Measurements from ENCODE around the gene CDC16. TPM values are rescaled to one million over a fixed set of nuclear protein-coding genes. Genes with fewer than 3 reads are reported as not detected.
"Not testable (repeated sequence)": the region's sequence is repeated elsewhere in the genome, so short reads cannot be mapped to it uniquely, and the experiment has no call there.

Gene CDC16, protein sequence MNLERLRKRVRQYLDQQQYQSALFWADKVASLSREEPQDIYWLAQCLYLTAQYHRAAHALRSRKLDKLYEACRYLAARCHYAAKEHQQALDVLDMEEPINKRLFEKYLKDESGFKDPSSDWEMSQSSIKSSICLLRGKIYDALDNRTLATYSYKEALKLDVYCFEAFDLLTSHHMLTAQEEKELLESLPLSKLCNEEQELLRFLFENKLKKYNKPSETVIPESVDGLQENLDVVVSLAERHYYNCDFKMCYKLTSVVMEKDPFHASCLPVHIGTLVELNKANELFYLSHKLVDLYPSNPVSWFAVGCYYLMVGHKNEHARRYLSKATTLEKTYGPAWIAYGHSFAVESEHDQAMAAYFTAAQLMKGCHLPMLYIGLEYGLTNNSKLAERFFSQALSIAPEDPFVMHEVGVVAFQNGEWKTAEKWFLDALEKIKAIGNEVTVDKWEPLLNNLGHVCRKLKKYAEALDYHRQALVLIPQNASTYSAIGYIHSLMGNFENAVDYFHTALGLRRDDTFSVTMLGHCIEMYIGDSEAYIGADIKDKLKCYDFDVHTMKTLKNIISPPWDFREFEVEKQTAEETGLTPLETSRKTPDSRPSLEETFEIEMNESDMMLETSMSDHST
- total RNA-seq (45.5 TPM), polyA plus RNA-seq (125 TPM)
- long read RNA-seq, donor 1: 0 reads
- long read RNA-seq, donor 2: 0 reads
- long read RNA-seq, donor 3, transcript CDC16-210 (6 exons, 1,003 nt): major isoform, 7 of 36 reads
- long read RNA-seq, donor 3, partial matches to known transcripts: 22 of 36 reads
- long read RNA-seq, donor 3, other reads (novel, unspliced or antisense): 0 of 36 reads
- long read RNA-seq, donor 4, partial matches to known transcripts: 0 of 7 reads
- long read RNA-seq, donor 4, other reads (novel, unspliced or antisense): 0 of 7 reads
- long read RNA-seq, donor 5, transcript CDC16-210 (6 exons, 1,003 nt): major isoform, 7 of 13 reads
- long read RNA-seq, donor 5, transcript CDC16-203 (18 exons, 2,203 nt): minor isoform, 6 of 13 reads
- long read RNA-seq, donor 5, partial matches to known transcripts: 0 of 13 reads
- long read RNA-seq, donor 5, other reads (novel, unspliced or antisense): 0 of 13 reads
- long read RNA-seq, donor 6, partial matches to known transcripts: 0 of 10 reads
- long read RNA-seq, donor 6, other reads (novel, unspliced or antisense): 0 of 10 reads
- long read RNA-seq, donor 7, partial matches to known transcripts: 6 of 12 reads
- long read RNA-seq, donor 7, other reads (novel, unspliced or antisense): 0 of 12 reads
- long read RNA-seq, donor 8, partial matches to known transcripts: 0 of 7 reads
- long read RNA-seq, donor 8, other reads (novel, unspliced or antisense): 0 of 7 reads
- long read RNA-seq, donor 9, transcript CDC16-210 (6 exons, 1,003 nt): major isoform, 5 of 17 reads
- long read RNA-seq, donor 9, partial matches to known transcripts: 5 of 17 reads
- long read RNA-seq, donor 9, other reads (novel, unspliced or antisense): 0 of 17 reads
- long read RNA-seq, donor 10, partial matches to known transcripts: 0 of 5 reads
- long read RNA-seq, donor 10, other reads (novel, unspliced or antisense): 0 of 5 reads

DNA sequence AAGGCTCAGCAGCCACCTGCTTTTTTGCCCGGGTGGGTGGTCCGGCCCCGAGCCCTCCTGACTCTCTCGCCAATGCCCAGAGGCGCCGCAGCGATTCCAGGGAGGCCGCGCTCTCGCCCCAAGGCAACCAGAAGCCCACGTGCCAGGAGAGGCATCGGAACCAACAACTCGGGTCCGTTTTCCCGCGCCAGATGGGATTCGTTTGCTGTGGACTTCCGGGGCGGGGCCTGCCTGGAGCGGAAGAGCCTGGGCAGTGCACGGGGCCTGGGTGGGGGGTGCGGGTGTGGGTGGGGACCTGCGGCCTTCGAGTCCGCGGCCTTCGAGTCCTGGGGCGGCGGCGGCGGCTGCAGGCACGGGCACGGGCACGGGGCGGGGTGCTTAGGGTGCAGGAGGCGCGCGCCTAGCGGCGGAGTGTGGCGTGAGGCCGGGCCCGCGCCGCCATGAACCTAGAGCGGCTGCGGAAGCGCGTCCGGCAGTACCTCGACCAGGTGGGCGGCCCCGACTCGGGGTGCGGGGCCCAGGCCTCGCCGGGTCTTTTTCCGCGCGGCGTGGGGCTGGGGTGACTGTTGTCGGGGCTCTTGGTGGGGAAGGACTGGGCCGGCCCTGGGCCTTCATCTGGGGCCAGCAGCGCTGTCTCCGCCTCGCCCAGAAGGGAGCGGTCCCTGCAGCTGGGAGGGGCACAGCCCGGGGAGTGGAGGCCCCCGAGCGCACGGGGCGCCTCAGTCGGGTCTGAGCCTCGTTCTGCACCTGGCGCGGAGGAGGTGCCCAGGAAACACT, at the start of gene CDC16:
Gene CDC16 (plus strand): TSS at position 253 of the 777 bp plus-strand sequence. CDS start 188 bp downstream, at position 441.
- DNase-seq (ENCODE audit: low read depth in 6 of 9, low spot score in 9 of 9): peak in 8 of 9 donors; percentile 65 to 92 (median 76)
- Histone ChIP-seq H3K27ac (ENCODE audit: low read depth in 1 of 2, low read length in 1 of 2) (peak within 1 kb of the TSS; percentile 70 to 82), H3K4me3 (ENCODE audit: low read length in 2 of 2) (peak within 1 kb of the TSS; percentile 78 to 95), H3K27me3 (ENCODE audit: control insufficient read depth in 2 of 2, insufficient read depth in 1 of 2, low read length in 1 of 2) (peaks cover 0 to 12% of the 10 kb centered on the region in 2 donors), H3K9me3 (ENCODE audit: control insufficient read depth in 2 of 2, insufficient read depth in 1 of 2, low read length in 1 of 2) (no peaks in the 10 kb centered on the region), H3K36me3 (ENCODE audit: control insufficient read depth in 2 of 2, insufficient read depth in 2 of 2, low read length in 1 of 2) (peaks cover 25 to 31% of the 10 kb centered on the region in 2 donors), H3K4me1 (ENCODE audit: control insufficient read depth in 2 of 2, insufficient read depth in 2 of 2, low read length in 2 of 2) (peaks cover 5 to 11% of the 10 kb centered on the region in 2 donors)
- 2% methylated on average over 76 of the region's 76 CpGs for WGBS

DNA sequence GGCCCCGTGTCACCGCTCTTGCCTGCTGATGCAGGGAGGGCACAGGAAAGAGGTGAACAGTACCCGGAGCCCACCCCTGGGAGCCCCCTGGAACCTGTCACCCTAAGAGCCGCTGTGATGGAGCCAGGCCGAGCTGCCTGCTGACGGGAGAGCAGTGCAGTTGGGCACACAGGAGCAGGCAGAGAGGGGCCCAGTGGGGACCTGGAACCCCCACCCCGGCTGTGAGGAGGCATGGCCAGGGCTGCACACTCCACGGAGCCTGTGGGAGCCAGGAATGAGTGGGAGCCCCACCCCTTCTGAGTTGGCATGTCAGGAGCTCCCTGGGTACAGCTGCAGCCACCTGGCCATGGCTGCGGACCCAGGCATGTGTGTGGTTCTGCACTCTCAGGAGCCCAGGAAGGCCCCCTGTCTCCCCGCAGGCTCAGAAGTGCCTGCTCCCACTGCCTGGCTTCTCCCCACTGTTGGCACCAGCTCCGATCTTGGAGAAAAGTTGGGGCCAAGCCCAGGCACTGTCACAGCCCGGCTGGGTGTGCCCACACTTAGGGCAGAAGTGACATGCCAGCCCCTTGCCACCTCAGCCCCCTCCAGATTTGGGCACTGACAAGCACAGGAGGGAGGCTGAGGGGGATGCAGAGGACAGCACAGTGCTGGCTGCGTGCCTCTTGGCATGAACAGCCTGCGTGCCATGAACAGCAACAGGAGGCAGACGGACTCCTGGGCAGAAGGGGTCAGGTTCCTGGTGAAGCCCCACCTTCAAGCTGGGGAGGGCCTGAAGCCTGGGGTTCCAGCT, 49.3 kb upstream of the CDC16 start:
- Histone ChIP-seq H3K4me3 (ENCODE audit: low read length in 2 of 2) (no peak overlapping the region), H3K27me3 (ENCODE audit: control insufficient read depth in 2 of 2, insufficient read depth in 1 of 2, low read length in 1 of 2) (no peaks in the 10 kb centered on the region), H3K27ac (ENCODE audit: low read depth in 1 of 2, low read length in 1 of 2) (no peak overlapping the region), H3K36me3 (ENCODE audit: control insufficient read depth in 2 of 2, insufficient read depth in 2 of 2, low read length in 1 of 2) (no peaks in the 10 kb centered on the region), H3K9me3 (ENCODE audit: control insufficient read depth in 2 of 2, insufficient read depth in 1 of 2, low read length in 1 of 2) (peaks cover 4 to 21% of the 10 kb centered on the region in 2 donors), H3K4me1 (ENCODE audit: control insufficient read depth in 2 of 2, insufficient read depth in 2 of 2, low read length in 2 of 2) (no peaks in the 10 kb centered on the region)
- WGBS: 98% methylated on average over 15 of the region's 15 CpGs
- DNase-seq (ENCODE audit: low read depth in 6 of 9, low spot score in 9 of 9): no peak

DNA sequence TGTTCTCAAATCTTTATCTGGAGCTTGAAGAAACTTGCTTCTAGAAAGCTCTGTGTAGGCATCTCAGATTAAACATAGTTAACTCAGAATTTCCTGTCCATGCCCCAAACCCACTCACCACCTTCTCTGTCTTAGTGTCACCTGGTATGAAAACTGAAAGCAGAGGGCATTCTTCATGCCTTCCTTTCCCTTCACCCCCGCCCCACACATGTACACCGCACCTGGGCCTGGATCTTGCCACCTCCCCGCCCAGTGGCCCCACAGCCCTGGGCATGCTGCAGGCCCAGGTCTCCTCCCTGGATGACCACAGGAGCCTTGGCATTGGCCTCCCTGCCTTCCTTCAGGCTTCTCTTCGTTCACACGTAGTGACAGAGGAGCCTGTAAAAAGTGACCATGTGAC, 39.8 kb upstream of the CDC16 start:
- Histone ChIP-seq H3K27me3 (ENCODE audit: control insufficient read depth in 2 of 2, insufficient read depth in 1 of 2, low read length in 1 of 2) (peaks cover 0 to 2% of the 10 kb centered on the region in 2 donors), H3K9me3 (ENCODE audit: control insufficient read depth in 2 of 2, insufficient read depth in 1 of 2, low read length in 1 of 2) (peaks cover 4 to 10% of the 10 kb centered on the region in 2 donors), H3K4me1 (ENCODE audit: control insufficient read depth in 2 of 2, insufficient read depth in 2 of 2, low read length in 2 of 2) (peaks cover 0 to 4% of the 10 kb centered on the region in 2 donors), H3K4me3 (ENCODE audit: low read length in 2 of 2) (no peak overlapping the region), H3K36me3 (ENCODE audit: control insufficient read depth in 2 of 2, insufficient read depth in 2 of 2, low read length in 1 of 2) (no peaks in the 10 kb centered on the region), H3K27ac (ENCODE audit: low read depth in 1 of 2, low read length in 1 of 2) (no peak overlapping the region)
- 94% methylated on average over 5 of the region's 5 CpGs for WGBS
- DNase-seq (ENCODE audit: low read depth in 6 of 9, low spot score in 9 of 9): peak in 1 of 9 donors; percentile 39

DNA sequence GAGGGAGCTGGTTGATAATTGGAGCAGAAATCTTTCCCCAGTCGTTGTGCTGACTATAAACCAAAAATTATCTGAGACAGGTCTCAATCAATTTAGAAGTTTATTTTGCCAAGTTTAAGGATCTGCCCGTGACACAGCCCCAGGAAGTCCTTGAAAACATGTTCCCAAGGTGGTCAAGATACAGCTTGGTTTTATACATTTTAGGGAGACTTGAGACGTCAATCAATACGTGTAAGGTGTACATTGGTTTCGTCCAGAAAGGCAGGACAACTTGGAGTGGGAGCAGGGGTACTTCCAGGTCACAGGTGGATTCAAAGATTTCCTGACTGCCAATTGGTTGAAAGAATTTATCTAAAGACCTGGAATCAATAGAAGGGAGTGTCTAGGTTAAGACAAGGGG, 38.1 kb upstream of the CDC16 start:
- 94% methylated on average over 5 of the region's 5 CpGs for WGBS
- Histone ChIP-seq H3K27me3 (ENCODE audit: control insufficient read depth in 2 of 2, insufficient read depth in 1 of 2, low read length in 1 of 2) (peaks cover 0 to 16% of the 10 kb centered on the region in 2 donors), H3K4me3 (ENCODE audit: low read length in 2 of 2) (no peak overlapping the region), H3K9me3 (ENCODE audit: control insufficient read depth in 2 of 2, insufficient read depth in 1 of 2, low read length in 1 of 2) (peaks cover 8 to 19% of the 10 kb centered on the region in 2 donors), H3K36me3 (ENCODE audit: control insufficient read depth in 2 of 2, insufficient read depth in 2 of 2, low read length in 1 of 2) (no peaks in the 10 kb centered on the region), H3K4me1 (ENCODE audit: control insufficient read depth in 2 of 2, insufficient read depth in 2 of 2, low read length in 2 of 2) (peaks cover 0 to 4% of the 10 kb centered on the region in 2 donors), H3K27ac (ENCODE audit: low read depth in 1 of 2, low read length in 1 of 2) (no peak overlapping the region)
- DNase-seq (ENCODE audit: low read depth in 6 of 9, low spot score in 9 of 9): no peak

DNA sequence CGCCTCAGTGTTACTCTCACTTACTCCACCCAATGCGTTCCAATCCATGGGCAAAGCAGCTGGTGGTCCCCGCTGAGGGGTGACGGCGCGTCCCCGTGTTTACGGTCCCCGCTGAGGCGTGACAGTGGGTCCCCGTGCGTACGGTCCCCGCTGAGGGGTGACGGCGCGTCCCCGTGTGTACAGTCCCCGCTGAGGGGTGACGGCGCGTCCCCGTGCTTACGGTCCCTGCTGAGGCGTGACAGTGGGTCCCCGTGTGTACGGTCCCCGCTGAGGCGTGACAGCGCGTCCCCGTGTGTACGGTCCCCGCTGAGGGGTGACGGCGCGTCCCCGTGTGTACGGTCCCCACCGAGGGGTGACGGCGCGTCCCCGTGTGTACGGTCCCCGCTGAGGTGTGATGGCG, 36.1 kb upstream of the CDC16 start:
- Histone ChIP-seq H3K27me3 (ENCODE audit: control insufficient read depth in 2 of 2, insufficient read depth in 1 of 2, low read length in 1 of 2) (peaks cover 0 to 16% of the 10 kb centered on the region in 2 donors), H3K4me3 (ENCODE audit: low read length in 2 of 2) (no peak overlapping the region), H3K36me3 (ENCODE audit: control insufficient read depth in 2 of 2, insufficient read depth in 2 of 2, low read length in 1 of 2) (no peaks in the 10 kb centered on the region), H3K4me1 (ENCODE audit: control insufficient read depth in 2 of 2, insufficient read depth in 2 of 2, low read length in 2 of 2) (peaks cover 0 to 4% of the 10 kb centered on the region in 2 donors), H3K9me3 (ENCODE audit: control insufficient read depth in 2 of 2, insufficient read depth in 1 of 2, low read length in 1 of 2) (peaks cover 8 to 19% of the 10 kb centered on the region in 2 donors), H3K27ac (ENCODE audit: low read depth in 1 of 2, low read length in 1 of 2) (no peak overlapping the region)
- 73% methylated on average over 14 of the region's 47 CpGs for WGBS
- DNase-seq (ENCODE audit: low read depth in 6 of 9, low spot score in 9 of 9): no peak

DNA sequence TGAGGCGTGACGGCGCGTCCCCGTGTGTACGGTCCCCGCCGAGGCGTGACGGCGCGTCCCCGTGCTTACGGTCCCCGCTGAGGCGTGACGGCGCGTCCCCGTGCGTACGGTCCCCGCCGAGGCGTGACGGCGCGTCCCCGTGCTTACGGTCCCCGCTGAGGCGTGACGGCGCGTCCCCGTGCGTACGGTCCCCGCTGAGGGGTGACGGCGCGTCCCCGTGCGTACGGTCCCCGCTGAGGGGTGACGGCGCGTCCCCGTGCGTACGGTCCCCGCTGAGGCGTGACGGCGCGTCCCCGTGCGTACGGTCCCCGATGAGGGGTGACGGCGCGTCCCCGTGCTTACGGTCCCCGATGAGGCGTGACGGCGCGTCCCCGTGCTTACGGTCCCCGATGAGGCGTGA, 35.2 kb upstream of the CDC16 start:
- H3K4me1 ChIP-seq (ENCODE audit: control insufficient read depth in 2 of 2, insufficient read depth in 2 of 2, low read length in 2 of 2); H3K4me3 ChIP-seq (ENCODE audit: low read length in 2 of 2); H3K27ac ChIP-seq (ENCODE audit: low read depth in 1 of 2, low read length in 1 of 2); H3K36me3 ChIP-seq (ENCODE audit: control insufficient read depth in 2 of 2, insufficient read depth in 2 of 2, low read length in 1 of 2); DNase-seq (ENCODE audit: low read depth in 6 of 9, low spot score in 9 of 9): not testable (repeated sequence)
- 62% methylated on average over 52 of the region's 75 CpGs for WGBS
- Histone ChIP-seq H3K27me3 (ENCODE audit: control insufficient read depth in 2 of 2, insufficient read depth in 1 of 2, low read length in 1 of 2) (peaks cover 0 to 16% of the 10 kb centered on the region in 2 donors), H3K9me3 (ENCODE audit: control insufficient read depth in 2 of 2, insufficient read depth in 1 of 2, low read length in 1 of 2) (peaks cover 8 to 19% of the 10 kb centered on the region in 2 donors)

DNA sequence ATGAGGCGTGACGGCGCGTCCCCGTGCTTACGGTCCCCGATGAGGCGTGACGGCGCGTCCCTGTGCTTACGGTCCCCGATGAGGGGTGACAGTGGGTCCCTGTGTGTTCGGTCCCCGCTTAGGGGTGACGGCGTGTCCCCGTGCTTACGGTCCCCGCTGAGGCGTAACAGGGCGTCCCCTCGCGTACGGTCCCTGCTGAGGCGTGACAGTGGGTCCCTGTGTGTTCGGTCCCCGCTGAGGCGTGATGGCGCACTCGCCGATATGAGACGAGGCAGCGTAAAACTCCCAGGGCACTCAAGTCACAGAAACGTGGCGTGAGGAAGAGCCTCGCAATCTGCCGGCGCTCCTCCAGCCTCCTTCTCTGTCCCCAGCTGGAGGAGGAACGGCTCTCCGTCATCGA, 34.7 kb upstream of the CDC16 start:
- DNase-seq (ENCODE audit: low read depth in 6 of 9, low spot score in 9 of 9): no peak
- H3K4me3 ChIP-seq (ENCODE audit: low read length in 2 of 2): no peak overlapping the region
- peaks cover 0 to 16% of the 10 kb centered on the region in 2 donors for H3K27me3 ChIP-seq (ENCODE audit: control insufficient read depth in 2 of 2, insufficient read depth in 1 of 2, low read length in 1 of 2)

More for the DNA sequence above, 34.7 kb upstream of the CDC16 start:
- no peak overlapping the region for H3K27ac ChIP-seq (ENCODE audit: low read depth in 1 of 2, low read length in 1 of 2)
- H3K9me3 ChIP-seq (ENCODE audit: control insufficient read depth in 2 of 2, insufficient read depth in 1 of 2, low read length in 1 of 2): peaks cover 8 to 19% of the 10 kb centered on the region in 2 donors
- H3K36me3 ChIP-seq (ENCODE audit: control insufficient read depth in 2 of 2, insufficient read depth in 2 of 2, low read length in 1 of 2): no peaks in the 10 kb centered on the region
- WGBS: 70% methylated on average over 35 of the region's 42 CpGs
- no peaks in the 10 kb centered on the region for H3K4me1 ChIP-seq (ENCODE audit: control insufficient read depth in 2 of 2, insufficient read depth in 2 of 2, low read length in 2 of 2)

Measured in thymus (tissue), 14 donors.